GM20431 (cell line): ENCODE results near the gene HOXA2.

Experiments used
- in situ Hi-C: fragments of 300-500 bp; cut with MseI, MboI; formaldehyde crosslinking; loops from one replicate; pipeline ENCODE4 v1.15.0; 2020; ENCODE audit warnings: low sequenced_read_pairs; ENCODE audit not compliant: unreplicated experiment

Gene HOXA2

DNA sequence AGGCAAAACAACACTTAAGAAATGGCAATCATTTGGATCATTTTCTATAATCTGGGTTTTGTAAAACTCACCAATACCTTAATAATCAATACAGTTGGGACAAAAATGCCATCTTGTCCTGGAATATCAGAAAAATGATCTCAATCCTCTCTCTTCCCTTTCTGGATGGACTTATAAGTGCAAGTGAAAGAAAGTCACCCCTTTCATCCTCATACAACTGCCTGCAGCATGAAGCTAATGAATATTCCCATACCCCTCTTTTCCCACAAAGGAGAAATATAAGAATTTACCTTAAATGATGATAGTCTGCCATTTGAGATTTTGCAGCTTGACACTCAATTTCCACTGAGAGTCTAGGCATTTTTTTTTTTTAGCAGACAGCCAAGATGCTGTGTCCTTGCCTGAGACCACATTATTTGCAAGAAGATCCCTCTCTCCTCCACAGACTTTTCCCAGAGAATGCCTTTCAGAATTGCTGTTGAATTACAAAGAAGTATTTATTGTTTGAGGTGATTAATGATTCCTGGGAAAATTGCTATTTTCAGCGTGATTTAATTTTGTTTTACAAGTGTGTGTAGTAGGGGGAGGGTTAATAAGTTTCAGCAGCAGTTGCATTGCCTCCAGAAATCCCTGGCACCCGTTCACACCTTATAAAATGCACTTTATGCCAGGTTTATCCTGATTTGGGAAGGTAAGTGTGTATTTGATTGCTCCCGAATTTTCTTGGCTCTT is 24.3 kb upstream of the HOXA2 start:
- in situ Hi-C loops: no loop called here

DNA sequence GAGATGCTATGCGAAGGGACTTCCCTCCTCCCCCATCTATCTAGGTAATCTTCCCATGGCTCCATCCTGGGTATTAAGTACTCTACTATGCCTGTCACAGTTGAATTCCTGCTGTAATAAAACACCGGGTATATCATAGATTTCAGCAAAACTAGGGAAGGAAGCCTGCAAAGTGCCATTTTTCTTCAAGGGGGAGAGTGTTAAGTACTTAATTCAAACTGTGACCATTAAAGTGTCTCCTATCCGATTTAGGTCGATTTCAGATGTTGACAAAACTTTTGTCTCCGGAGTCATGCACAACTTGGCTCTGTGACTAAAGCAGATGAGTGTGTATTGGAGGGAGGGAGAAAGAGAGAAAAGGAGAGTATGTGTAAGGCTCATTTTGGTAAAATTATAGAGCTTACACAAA is 23.5 kb upstream of the HOXA2 start:
- in situ Hi-C loops: no loop called here

DNA sequence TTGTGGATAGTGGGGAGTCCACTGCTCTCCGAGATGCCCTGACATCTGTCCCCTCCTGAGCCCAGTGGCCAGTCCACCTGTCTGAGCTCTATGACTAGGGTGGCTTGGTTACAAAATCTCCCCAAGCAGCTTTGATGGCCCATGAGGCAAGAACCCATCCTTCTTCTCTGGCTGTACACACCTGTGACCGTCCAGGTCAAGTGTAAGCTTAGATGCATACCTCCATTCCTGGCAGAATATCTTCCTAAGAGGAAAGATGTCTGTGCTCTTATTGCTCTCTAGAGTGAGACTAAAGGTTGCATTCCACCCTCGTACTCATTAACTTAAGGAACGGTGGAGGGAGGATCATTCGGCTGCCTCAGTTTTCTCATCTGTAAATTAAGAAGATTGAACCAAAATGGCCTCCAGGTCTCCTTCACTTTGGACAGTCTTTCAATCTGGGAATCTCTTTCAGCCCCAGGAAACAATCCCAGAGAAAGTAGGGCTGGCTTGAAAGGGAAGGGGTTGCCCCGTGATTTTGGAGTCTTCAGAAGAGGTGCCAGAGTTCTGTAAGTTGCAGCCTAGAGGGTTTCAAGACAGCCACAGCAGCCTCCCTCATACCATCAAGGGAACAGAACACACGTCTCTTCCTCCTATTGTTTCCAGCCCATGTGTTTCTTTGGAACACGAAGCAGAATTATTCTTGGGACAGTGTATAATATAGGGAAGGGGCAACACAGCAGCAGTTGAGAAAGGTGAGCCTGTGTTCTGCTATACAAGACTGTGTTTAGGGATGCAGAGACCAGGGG is 22.6 kb upstream of the HOXA2 start:
- in situ Hi-C loops: no loop called here

DNA sequence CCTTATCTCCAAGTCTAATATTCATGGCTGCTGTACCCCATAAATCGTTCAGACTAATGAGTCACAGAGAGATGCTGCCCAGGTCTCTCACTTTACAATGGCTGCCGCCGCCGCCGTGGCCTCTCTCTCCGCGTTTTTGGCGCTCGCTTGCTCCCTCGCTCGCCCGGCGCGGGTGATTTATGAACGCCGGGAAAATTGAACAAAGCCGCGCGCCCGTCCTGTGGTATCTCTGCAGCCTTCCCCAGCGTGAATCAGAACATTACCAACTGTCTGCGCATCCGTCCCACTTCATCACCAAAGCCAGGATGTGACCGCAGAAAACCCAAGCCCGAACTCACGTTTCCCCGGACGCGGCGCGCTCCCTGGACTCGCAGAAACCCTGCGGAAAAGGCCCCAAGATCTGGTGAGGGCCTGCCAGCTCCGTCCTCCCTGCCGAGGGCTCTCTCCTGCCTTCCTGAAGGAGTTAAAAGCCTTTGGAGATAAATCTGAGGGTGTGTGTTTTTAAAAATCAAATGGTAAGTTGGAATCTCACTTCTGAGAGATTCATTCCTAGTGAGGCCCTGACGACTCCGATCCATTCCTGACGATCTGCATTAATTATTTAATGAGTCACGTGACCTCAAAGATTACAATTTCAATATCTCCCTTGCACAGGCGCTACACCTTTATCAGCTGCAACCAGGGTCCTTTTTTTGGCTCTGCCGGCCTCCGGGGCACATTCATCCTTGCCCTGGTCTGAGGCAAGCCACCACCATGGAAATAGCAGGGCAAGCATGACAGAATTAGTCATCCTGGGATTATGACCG is 21.8 kb upstream of the HOXA2 start:
- in situ Hi-C loops: no loop called here

DNA sequence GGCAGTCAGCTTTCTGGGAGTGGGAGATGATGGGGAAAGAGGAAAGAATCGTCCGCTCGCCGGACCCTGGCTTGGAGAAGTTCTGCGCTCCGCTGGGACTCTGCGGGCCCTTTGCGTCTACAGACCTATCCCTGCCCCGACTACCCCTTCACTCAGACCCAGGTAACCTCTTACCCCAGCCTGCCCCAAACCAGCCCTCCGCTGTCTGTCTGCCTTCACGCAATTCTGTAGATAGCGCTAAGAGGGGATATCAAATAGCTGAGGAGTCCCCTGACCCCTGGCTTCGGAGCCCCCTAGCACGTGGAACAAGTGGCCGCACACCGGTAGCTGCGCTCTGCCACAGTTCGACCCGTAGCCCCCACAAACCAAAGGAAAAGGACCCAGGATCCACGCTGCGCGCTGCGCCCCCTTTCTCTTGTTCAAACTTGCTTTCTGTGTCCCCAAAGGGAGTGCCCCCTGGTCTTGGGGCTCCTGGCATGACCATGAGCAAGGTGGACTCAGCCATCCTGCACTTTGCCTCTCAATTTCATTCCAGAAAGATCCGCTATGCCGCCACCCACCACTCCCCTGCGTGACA is 21.1 kb upstream of the HOXA2 start:
- in situ Hi-C loops: no loop called here

DNA sequence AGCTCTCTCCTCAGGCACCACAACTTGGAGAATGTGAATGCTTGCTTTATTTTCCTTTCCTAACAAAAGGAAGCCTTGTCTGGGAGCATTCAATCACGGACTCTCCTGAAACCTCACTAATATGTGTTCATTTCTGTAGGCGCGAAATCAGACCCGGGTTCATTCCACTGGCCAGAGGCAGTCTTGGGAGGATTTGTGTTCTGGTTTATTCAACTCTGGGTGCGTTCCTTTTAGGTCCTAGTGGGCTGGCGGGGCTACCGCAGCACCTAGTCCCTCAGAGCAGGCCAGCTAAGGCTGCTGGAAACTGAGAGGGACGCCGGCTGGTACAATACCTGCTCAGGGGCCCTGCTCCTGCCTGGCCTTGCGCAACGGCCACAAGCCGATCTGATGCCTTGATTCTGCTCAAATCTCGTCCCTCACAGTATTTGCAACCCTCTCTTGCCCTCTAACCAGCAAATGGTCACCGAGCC is 20.6 kb upstream of the HOXA2 start:
- in situ Hi-C loops: no loop called here

DNA sequence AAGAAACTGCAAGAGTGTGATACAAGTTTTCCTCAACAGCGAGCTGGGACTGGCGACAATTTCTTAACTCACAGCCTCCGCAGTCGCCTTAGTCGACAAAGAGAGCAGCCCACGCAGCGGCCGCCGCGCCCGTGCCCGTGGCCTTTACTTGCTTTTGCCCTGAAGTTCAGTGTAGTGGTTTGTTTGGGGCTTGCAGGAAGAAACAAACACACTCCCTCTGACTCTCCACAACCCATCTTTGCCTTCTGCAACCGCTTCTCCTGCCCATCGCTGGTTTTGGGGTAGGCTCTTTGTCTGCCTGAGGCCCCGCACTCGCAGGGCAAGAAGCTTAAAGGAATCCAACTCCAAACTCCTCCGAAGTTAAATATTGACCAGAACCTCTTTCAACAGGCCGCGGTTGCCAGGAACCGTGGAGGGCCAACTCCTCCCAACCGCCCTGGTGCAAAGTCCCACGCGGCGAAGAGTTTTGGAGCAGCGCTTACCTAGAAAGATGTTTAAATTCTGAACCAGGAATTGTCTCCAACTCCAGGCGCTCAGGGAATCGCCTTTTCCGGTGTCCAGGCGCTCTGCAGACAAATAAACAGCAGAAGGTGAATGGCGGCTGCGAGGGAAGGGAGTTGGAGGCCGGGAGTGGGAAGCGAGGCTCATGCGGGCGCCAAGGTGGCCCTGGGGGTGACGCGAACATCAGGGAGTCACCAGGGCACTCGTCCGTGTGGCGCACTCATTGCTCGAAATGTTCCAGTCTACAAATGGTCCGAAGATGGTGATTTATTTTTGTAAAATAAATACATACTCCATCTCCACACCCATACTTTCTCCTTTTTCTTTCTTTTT is 19.8 kb upstream of the HOXA2 start:
- in situ Hi-C loops: no loop called here

DNA sequence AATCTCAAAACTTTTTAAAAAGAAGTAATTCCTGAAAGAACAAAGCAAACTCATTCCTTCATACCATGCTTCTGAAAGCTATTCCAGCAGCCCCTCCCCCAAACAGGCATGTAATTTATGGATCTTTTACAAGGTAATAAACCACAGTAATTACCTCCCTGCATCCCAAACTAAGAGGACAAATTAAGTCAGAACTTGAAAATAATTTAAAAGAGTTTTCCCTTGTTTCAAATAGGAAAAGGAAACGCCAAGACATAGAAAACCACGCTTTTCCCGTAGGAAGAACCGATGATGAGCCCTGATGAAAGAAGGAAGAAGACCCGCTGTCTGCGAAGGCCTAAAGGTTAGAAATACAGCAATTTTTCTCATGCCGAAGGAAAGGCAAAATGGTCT is 19.2 kb upstream of the HOXA2 start:
- in situ Hi-C loops: no loop called here

DNA sequence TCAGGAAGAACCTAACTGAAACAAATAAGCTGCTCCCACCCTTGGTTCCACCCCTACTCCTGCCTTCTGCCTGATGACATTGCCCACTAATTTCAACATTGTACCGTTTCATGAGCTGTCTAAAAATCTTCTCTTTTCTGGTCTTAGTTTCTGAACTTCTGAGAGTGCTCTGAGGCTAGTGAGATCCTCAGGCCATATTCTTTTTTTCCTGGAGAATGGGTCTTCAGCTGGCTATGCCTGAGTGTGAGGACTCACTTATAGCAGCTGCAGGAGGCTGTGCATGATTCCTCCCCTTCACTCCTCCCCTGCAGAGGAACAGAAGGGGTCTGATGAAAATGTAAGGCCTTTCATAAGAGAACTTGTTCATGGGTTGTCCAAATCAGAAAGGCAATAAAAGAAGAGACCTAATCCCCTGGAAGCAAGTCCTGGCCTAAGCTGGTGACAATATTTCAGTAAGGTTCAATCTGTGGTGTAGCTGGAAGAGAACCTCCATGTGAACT is 17.0 kb upstream of the HOXA2 start:
- in situ Hi-C loops: no loop called here

DNA sequence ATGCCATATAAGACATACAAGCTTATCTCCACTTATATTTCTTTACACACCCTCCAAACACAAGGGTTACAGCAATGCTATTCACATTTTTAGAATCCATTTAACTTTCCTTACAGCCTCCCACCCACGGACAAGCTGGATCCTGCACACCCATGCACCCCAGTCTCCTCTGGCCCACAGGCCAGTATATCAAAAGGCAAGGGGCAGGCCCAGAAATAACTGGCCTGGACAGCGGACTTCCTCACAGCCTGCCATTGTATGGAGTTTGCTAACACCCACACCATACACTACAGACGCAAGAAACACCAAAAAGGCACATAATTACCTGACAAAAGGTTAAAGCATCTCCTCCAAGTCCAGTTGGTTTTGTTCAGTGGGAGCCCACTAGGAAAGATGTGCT is 16.1 kb upstream of the HOXA2 start:
- in situ Hi-C loops: no loop called here

DNA sequence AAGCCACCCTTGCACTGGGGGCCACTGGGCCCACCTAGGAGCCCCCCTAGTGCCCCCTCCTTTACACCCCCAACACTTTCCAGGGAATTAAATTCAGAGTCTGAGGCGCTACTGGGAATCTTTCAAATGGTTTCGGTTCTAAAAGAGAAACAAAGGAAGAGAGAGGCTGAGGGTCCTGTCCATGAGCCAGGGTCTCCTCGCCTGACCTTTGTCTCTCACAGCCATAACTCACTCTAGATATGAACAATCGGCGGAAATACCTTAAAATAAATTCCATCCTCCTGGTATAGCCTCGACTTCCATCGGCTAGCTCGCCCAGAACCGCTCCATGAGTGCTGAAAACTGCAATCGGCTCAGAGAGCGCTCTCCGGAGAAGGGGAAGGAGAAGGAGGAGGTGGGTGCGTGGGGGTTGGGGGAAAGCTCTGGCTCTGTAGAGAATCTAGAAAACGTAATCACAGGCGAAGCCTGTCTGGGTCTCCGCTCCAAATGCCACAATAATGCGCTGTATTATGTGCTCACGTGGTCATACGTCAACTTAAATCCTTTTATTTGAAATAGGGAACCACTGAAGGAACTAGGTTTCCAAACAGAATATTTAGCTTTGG is 15.5 kb upstream of the HOXA2 start:
- in situ Hi-C loops: no loop called here

DNA sequence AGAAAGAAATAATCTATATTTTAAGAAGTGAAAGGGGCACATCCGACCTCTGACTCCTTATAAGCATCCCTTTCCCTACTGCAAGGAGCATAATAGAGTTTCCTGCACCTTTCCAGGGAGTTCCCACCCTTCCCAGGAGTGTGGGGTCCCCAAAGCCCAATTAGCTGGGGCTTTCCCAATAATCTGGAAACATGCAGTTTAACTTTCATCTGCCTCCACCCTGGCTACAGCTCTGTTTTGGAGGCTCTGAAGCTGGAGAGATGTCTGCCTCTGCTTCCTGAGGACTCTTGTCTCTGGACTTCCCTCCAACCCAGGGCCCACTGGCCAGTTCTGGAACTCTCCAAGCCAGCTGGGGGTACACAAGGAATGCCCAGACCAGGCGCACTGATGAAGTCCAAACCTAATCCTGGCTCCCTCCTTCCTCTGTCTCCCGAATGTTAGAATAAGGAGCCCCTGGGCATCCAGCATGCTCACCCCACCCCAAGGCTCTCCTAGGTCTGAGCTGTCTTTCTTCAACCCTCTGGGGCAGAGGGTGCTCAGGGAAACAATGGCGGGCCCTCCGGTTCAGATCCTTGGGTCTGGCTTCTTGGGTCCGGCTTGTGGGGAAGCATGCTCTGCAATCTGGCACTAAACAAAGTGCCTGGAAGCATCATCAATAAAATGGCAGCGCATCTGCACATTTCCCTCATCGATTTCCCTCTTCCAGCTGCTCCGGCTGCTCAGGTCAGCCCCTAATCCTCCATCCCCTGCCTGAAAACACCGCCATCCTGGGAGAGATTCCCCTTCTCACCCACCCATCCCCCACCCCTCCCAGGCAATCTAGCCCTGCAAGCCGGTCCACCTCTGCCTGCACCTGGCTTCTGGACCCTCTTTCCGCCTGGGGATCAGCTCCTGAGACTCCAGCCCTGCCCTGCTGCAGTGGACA is 14.7 kb upstream of the HOXA2 start:
- in situ Hi-C loops: no loop called here

DNA sequence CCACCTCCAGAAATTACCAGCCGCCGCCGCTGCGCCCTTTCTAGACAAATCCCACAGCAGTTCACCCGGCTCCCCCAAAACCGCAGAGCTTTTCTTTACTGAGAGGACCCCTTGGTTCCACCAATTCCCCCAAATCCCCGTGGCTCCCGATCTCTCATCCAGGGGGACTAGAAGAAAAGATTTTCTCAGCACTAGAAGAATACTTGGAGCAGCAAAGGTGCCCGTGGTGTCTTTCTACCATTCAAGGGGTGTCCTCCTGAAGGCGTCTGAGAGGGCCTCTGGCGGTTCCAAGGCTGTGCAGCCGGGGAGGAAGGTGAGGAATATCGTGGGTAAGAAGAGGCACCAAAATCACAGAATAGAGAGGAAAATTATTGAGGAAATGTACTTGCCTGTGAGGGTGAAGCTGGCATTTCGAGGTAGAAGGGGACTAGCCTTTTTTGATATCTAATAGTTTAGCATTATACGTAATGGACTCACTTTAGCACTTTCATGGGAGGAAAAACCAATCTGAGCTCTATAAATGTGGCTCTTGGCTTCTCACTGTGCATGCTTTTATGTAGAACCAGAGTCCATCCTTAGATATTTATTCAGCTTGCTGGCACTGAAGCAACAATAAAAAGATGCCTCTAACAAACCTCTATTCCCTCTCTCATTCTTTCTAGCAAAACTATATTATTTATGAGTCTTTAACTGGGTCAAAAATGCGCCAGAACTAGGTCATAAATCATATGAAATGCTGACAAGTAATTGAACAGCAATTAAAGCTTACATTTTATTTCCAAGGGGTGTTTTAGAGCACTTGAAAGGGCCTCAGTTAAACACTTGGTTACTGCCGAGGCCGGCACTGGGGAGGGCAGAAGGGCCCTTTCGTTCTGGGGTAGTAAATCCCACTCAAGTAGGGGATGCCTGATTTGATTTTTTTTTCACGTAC is 13.8 kb upstream of the HOXA2 start:
- in situ Hi-C loops: no loop called here

DNA sequence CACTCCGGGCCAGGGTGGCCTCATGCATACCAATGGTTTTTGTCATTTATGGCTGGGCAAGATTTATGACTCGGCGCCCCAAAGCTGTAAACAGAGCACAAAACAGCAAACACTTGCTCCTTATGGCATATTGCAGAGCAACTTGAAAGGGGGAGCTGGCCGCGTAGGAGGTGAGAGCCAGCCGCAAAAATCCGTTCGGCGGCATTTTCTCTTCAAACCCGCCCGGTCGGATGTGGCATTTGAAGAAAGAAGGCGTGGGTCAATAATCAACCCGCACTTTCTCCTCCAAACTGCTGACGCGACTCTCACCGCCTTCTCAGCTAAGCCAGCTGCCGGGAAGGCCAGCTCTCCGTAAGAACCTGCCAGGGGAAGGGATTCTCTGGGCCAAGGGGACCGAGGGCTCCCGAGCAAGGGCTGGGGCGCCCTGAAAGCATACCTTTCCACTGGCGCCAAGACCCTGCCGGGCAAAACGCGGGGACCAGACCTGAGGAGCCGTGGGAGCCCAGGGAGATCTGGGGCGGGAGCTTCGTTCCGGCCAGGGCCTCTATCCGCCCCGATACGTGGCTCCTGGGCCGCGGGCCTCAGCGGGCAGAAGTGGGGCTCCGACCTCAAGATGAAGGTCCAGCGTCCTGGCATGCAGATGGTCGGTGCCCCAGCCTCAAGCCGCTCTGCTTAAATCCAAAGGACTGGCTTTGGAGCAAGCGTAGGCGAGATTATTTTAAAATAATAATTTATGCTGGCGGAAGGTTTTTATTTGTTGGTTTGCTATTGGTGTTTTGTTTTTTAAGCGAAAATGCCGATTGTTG is 12.9 kb upstream of the HOXA2 start:
- in situ Hi-C loops: no loop called here

DNA sequence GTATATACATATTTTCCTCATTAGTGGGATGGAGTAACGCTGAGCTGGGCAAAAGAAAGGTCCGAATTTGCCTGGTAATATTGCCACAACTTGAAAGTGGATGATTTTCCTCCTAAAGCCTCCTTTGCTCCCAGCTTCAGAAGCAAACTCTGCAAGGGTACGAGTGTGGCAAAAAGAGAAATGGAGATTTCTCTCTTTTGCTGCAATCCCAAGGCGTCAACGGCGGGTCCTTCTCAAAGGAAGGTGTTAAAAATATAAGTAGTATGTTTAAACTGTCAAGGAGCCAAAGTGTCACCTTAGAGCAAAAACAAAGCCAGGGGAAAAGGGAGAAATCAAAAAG is 12.4 kb upstream of the HOXA2 start:
- in situ Hi-C loops: no loop called here
